ENCODE results near the gene STXBP1. TPM values are rescaled to one million over a fixed set of nuclear protein-coding genes. Genes with fewer than 3 reads are reported as not detected.

STXBP1 gene
- total RNA-seq, 2 donors from 2014 or later, result 8.2 to 15.8 TPM

- DNase-seq, result peak; percentile 79
- intact Hi-C loops (cut with DNase I), result no loop called here
- Histone ChIP-seq H3K36me3 (no peaks in the 10 kb centered on the region), H3K27me3 (no peaks in the 10 kb centered on the region), H3K9me3 (no peaks in the 10 kb centered on the region), H3K9ac (ENCODE audit: low read depth in 2 of 2, low read length in 2 of 2) (no peak overlapping the region), H3K4me1 (peaks cover 9% of the 10 kb centered on the region), H3K27ac (peak overlapping the region; percentile 53), H3K4me3 (no peak overlapping the region)
- TF ChIP-seq CTCF (IDR thresholded peaks at IDR 0.05), result no peak
Measured at GRCh38 chr9:127634021-127634420, 21.9 kb downstream of the STXBP1 start.

GRCh38 chr9:127634698-127635097 is 22.6 kb downstream of the STXBP1 start:
- Histone ChIP-seq H3K4me1 (peaks cover 9% of the 10 kb centered on the region), H3K27me3 (no peaks in the 10 kb centered on the region), H3K9ac (ENCODE audit: low read depth in 2 of 2, low read length in 2 of 2) (no peak overlapping the region), H3K4me3 (no peak overlapping the region), H3K9me3 (no peaks in the 10 kb centered on the region), H3K36me3 (no peaks in the 10 kb centered on the region), H3K27ac (peak overlapping the region; percentile 37)
- intact Hi-C loops (cut with DNase I), result no loop called here
- DNase-seq, result no peak
- TF ChIP-seq CTCF (IDR thresholded peaks at IDR 0.05), result no peak

- no peak overlapping the region for H3K27ac ChIP-seq
- no peak overlapping the region for H3K4me3 ChIP-seq
- TF ChIP-seq CTCF (IDR thresholded peaks at IDR 0.05), result no peak
- no peak overlapping the region for H3K9ac ChIP-seq (ENCODE audit: low read depth in 2 of 2, low read length in 2 of 2)
- no peaks in the 10 kb centered on the region for H3K27me3 ChIP-seq
- no peak for DNase-seq
- no peaks in the 10 kb centered on the region for H3K9me3 ChIP-seq
- intact Hi-C loops (cut with DNase I), result no loop called here
- H3K4me1 ChIP-seq, result peaks cover 9% of the 10 kb centered on the region
- no peaks in the 10 kb centered on the region for H3K36me3 ChIP-seq
Measured at GRCh38 chr9:127635201-127635735, 23.2 kb downstream of the STXBP1 start.

- H3K36me3 ChIP-seq, result no peaks in the 10 kb centered on the region
- no peak overlapping the region for H3K4me3 ChIP-seq
- peak overlapping the region; percentile 29 for H3K27ac ChIP-seq
- no peak overlapping the region for H3K9ac ChIP-seq (ENCODE audit: low read depth in 2 of 2, low read length in 2 of 2)
- no peaks in the 10 kb centered on the region for H3K9me3 ChIP-seq
- TF ChIP-seq CTCF (IDR thresholded peaks at IDR 0.05), result no peak
- H3K4me1 ChIP-seq, result peaks cover 9% of the 10 kb centered on the region
- intact Hi-C loops (cut with DNase I), result no loop called here
- peak; percentile 64 for DNase-seq
- no peaks in the 10 kb centered on the region for H3K27me3 ChIP-seq
Measured at GRCh38 chr9:127637322-127637847, 25.3 kb downstream of the STXBP1 start.

- Histone ChIP-seq H3K27ac (no peak overlapping the region), H3K9ac (ENCODE audit: low read depth in 2 of 2, low read length in 2 of 2) (no peak overlapping the region), H3K9me3 (no peaks in the 10 kb centered on the region), H3K27me3 (no peaks in the 10 kb centered on the region), H3K4me1 (peaks cover 5% of the 10 kb centered on the region), H3K36me3 (no peaks in the 10 kb centered on the region), H3K4me3 (no peak overlapping the region)
- intact Hi-C loops (cut with DNase I), result no loop called here
- no peak for DNase-seq
- TF ChIP-seq CTCF (IDR thresholded peaks at IDR 0.05), result no peak
Measured at GRCh38 chr9:127640908-127641545, 28.9 kb downstream of the STXBP1 start.
